ENCODE data around the gene CD300H.

CD300H gene

GRCh38 chr17:74604761-74605160, 37.5 kb upstream of the CD300H start:
- H3K4me1 ChIP-seq (ENCODE audit: control insufficient read depth, insufficient read depth, low read depth, low read length) = no peaks in the 10 kb centered on the region
- H3K9me3 ChIP-seq (ENCODE audit: control insufficient read depth, low read length) = no peaks in the 10 kb centered on the region
- H3K23ac ChIP-seq (ENCODE audit: low read length in 2 of 2) = no peak overlapping the region
- H4K91ac ChIP-seq (ENCODE audit: low read length) = no peak overlapping the region
- no peak overlapping the region for H3K4me3 ChIP-seq (ENCODE audit: insufficient read depth in 1 of 2, low read depth in 1 of 2, low read length in 2 of 2)
- H2BK15ac ChIP-seq (ENCODE audit: low read depth, poor library complexity, severe bottlenecking) = no peak overlapping the region
- no peaks in the 10 kb centered on the region for H3K79me1 ChIP-seq (replicated peaks; ENCODE audit: low read length, poor library complexity, severe bottlenecking)
- H2BK12ac ChIP-seq (ENCODE audit: low read length in 2 of 2) = no peak overlapping the region
- no peak overlapping the region for H2AFZ ChIP-seq (ENCODE audit: low read depth, low read length)
- no peak for DNase-seq
- H2BK120ac ChIP-seq (ENCODE audit: low read depth, low read length) = no peak overlapping the region
- WGBS = 86% methylated on average over 10 of the region's 10 CpGs
- H3K4ac ChIP-seq (ENCODE audit: low read depth in 1 of 2, low read length in 2 of 2) = no peak overlapping the region
- H2AK5ac ChIP-seq (ENCODE audit: low read length, severe bottlenecking) = no peak overlapping the region
- no peak overlapping the region for H3K27ac ChIP-seq (ENCODE audit: low read length, poor library complexity, severe bottlenecking)
- no peak overlapping the region for H4K8ac ChIP-seq (ENCODE audit: low read length)
- no peak overlapping the region for H3K9ac ChIP-seq (ENCODE audit: low read length)
- H2BK5ac ChIP-seq (ENCODE audit: low read depth, low read length, poor library complexity, severe bottlenecking) = no peak overlapping the region
- H3K36me3 ChIP-seq (ENCODE audit: control insufficient read depth in 1 of 2, insufficient read depth in 2 of 2, low read depth in 1 of 2, low read length in 2 of 2) = no peaks in the 10 kb centered on the region
- no peak overlapping the region for H3K14ac ChIP-seq (ENCODE audit: low read length in 2 of 2)
- H3K18ac ChIP-seq (ENCODE audit: low read depth in 1 of 2, low read length in 2 of 2) = no peak overlapping the region
- H3K27me3 ChIP-seq (ENCODE audit: control insufficient read depth in 1 of 2, insufficient read depth in 1 of 2, low read length in 2 of 2) = peaks cover 33 to 70% of the 10 kb centered on the region in 2 experiments
- no peak overlapping the region for H3K4me2 ChIP-seq (ENCODE audit: low read length, poor library complexity, severe bottlenecking)

- Histone ChIP-seq H3K4me3 (ENCODE audit: insufficient read depth in 1 of 2, low read depth in 1 of 2, low read length in 2 of 2) (no peak overlapping the region), H4K91ac (ENCODE audit: low read length) (no peak overlapping the region), H2BK120ac (ENCODE audit: low read depth, low read length) (no peak overlapping the region), H2AFZ (ENCODE audit: low read depth, low read length) (no peak overlapping the region), H3K27ac (ENCODE audit: low read length, poor library complexity, severe bottlenecking) (no peak overlapping the region), H2BK5ac (ENCODE audit: low read depth, low read length, poor library complexity, severe bottlenecking) (no peak overlapping the region), H3K18ac (ENCODE audit: low read depth in 1 of 2, low read length in 2 of 2) (no peak overlapping the region), H3K36me3 (ENCODE audit: control insufficient read depth in 1 of 2, insufficient read depth in 2 of 2, low read depth in 1 of 2, low read length in 2 of 2) (no peaks in the 10 kb centered on the region), H3K9ac (ENCODE audit: low read length) (no peak overlapping the region), H2BK15ac (ENCODE audit: low read depth, poor library complexity, severe bottlenecking) (no peak overlapping the region), H3K27me3 (ENCODE audit: control insufficient read depth in 1 of 2, insufficient read depth in 1 of 2, low read length in 2 of 2) (peaks cover 34 to 70% of the 10 kb centered on the region in 2 experiments), H3K4ac (ENCODE audit: low read depth in 1 of 2, low read length in 2 of 2) (no peak overlapping the region), H2AK5ac (ENCODE audit: low read length, severe bottlenecking) (no peak overlapping the region), H3K4me1 (ENCODE audit: control insufficient read depth, insufficient read depth, low read depth, low read length) (no peaks in the 10 kb centered on the region), H3K23ac (ENCODE audit: low read length in 2 of 2) (no peak overlapping the region), H3K9me3 (ENCODE audit: control insufficient read depth, low read length) (no peaks in the 10 kb centered on the region), H3K79me1 (replicated peaks; ENCODE audit: low read length, poor library complexity, severe bottlenecking) (no peaks in the 10 kb centered on the region), H3K4me2 (ENCODE audit: low read length, poor library complexity, severe bottlenecking) (no peak overlapping the region), H3K14ac (ENCODE audit: low read length in 2 of 2) (no peak overlapping the region), H4K8ac (ENCODE audit: low read length) (no peak overlapping the region), H2BK12ac (ENCODE audit: low read length in 2 of 2) (no peak overlapping the region)
- 85% methylated on average over 6 of the region's 6 CpGs for WGBS
- no peak for DNase-seq
Observed at GRCh38 chr17:74604200-74604599, 36.9 kb upstream of the CD300H start.

GRCh38 chr17:74603746-74604145, 36.4 kb upstream of the CD300H start:
- no peak overlapping the region for H3K14ac ChIP-seq (ENCODE audit: low read length in 2 of 2)

GRCh38 chr17:74603037-74603635, 35.8 kb upstream of the CD300H start:
- Histone ChIP-seq H2BK120ac (ENCODE audit: low read depth, low read length) (no peak overlapping the region), H3K27me3 (ENCODE audit: control insufficient read depth in 1 of 2, insufficient read depth in 1 of 2, low read length in 2 of 2) (peaks cover 40 to 71% of the 10 kb centered on the region in 2 experiments), H3K4me1 (ENCODE audit: control insufficient read depth, insufficient read depth, low read depth, low read length) (no peaks in the 10 kb centered on the region), H3K9me3 (ENCODE audit: control insufficient read depth, low read length) (no peaks in the 10 kb centered on the region), H3K14ac (ENCODE audit: low read length in 2 of 2) (no peak overlapping the region), H2BK15ac (ENCODE audit: low read depth, poor library complexity, severe bottlenecking) (no peak overlapping the region), H3K79me1 (replicated peaks; ENCODE audit: low read length, poor library complexity, severe bottlenecking) (no peaks in the 10 kb centered on the region), H2AFZ (ENCODE audit: low read depth, low read length) (no peak overlapping the region), H3K4ac (ENCODE audit: low read depth in 1 of 2, low read length in 2 of 2) (no peak overlapping the region), H3K27ac (ENCODE audit: low read length, poor library complexity, severe bottlenecking) (no peak overlapping the region), H2AK5ac (ENCODE audit: low read length, severe bottlenecking) (no peak overlapping the region), H3K36me3 (ENCODE audit: control insufficient read depth in 1 of 2, insufficient read depth in 2 of 2, low read depth in 1 of 2, low read length in 2 of 2) (no peaks in the 10 kb centered on the region), H3K4me2 (ENCODE audit: low read length, poor library complexity, severe bottlenecking) (no peak overlapping the region), H3K4me3 (ENCODE audit: insufficient read depth in 1 of 2, low read depth in 1 of 2, low read length in 2 of 2) (no peak overlapping the region), H4K8ac (ENCODE audit: low read length) (no peak overlapping the region), H3K9ac (ENCODE audit: low read length) (no peak overlapping the region), H4K91ac (ENCODE audit: low read length) (no peak overlapping the region), H2BK12ac (ENCODE audit: low read length in 2 of 2) (no peak overlapping the region), H3K23ac (ENCODE audit: low read length in 2 of 2) (no peak overlapping the region), H2BK5ac (ENCODE audit: low read depth, low read length, poor library complexity, severe bottlenecking) (no peak overlapping the region), H3K18ac (ENCODE audit: low read depth in 1 of 2, low read length in 2 of 2) (no peak overlapping the region)
- DNase-seq = no peak
- 81% methylated on average over 5 of the region's 6 CpGs for WGBS

More at GRCh38 chr17:74603746-74604145, 36.4 kb upstream of the CD300H start:
- Histone ChIP-seq H2BK5ac (ENCODE audit: low read depth, low read length, poor library complexity, severe bottlenecking) (no peak overlapping the region), H3K4me2 (ENCODE audit: low read length, poor library complexity, severe bottlenecking) (no peak overlapping the region), H3K27me3 (ENCODE audit: control insufficient read depth in 1 of 2, insufficient read depth in 1 of 2, low read length in 2 of 2) (peaks cover 38 to 71% of the 10 kb centered on the region in 2 experiments), H2BK120ac (ENCODE audit: low read depth, low read length) (no peak overlapping the region), H2AFZ (ENCODE audit: low read depth, low read length) (no peak overlapping the region), H2BK12ac (ENCODE audit: low read length in 2 of 2) (no peak overlapping the region), H2BK15ac (ENCODE audit: low read depth, poor library complexity, severe bottlenecking) (no peak overlapping the region), H4K8ac (ENCODE audit: low read length) (no peak overlapping the region), H3K23ac (ENCODE audit: low read length in 2 of 2) (no peak overlapping the region), H3K79me1 (replicated peaks; ENCODE audit: low read length, poor library complexity, severe bottlenecking) (no peaks in the 10 kb centered on the region), H3K36me3 (ENCODE audit: control insufficient read depth in 1 of 2, insufficient read depth in 2 of 2, low read depth in 1 of 2, low read length in 2 of 2) (no peaks in the 10 kb centered on the region), H4K91ac (ENCODE audit: low read length) (no peak overlapping the region), H3K4me3 (ENCODE audit: insufficient read depth in 1 of 2, low read depth in 1 of 2, low read length in 2 of 2) (no peak overlapping the region), H3K9me3 (ENCODE audit: control insufficient read depth, low read length) (no peaks in the 10 kb centered on the region), H3K27ac (ENCODE audit: low read length, poor library complexity, severe bottlenecking) (no peak overlapping the region), H3K18ac (ENCODE audit: low read depth in 1 of 2, low read length in 2 of 2) (no peak overlapping the region), H3K9ac (ENCODE audit: low read length) (no peak overlapping the region), H2AK5ac (ENCODE audit: low read length, severe bottlenecking) (no peak overlapping the region), H3K4me1 (ENCODE audit: control insufficient read depth, insufficient read depth, low read depth, low read length) (no peaks in the 10 kb centered on the region), H3K4ac (ENCODE audit: low read depth in 1 of 2, low read length in 2 of 2) (no peak overlapping the region)
- DNase-seq = no peak
- 82% methylated on average over 5 of the region's 5 CpGs for WGBS
